CD4-positive, alpha-beta T cell treated with Interleukin-15 for 4 hours (primary cell): ENCODE data around the gene TMTC2.

Experiments
- DNase-seq: peaks from one replicate; pipeline ENCODE4 v3.0.0-alpha.2; 2020; ENCODE audit warnings: low spot score

Gene TMTC2

GRCh38 chr12:83015390-83016217, 328.9 kb downstream of the TMTC2 start:
- no peak for DNase-seq

GRCh38 chr12:83016218-83016835, 329.6 kb downstream of the TMTC2 start:
- DNase-seq: no peak

DNA sequence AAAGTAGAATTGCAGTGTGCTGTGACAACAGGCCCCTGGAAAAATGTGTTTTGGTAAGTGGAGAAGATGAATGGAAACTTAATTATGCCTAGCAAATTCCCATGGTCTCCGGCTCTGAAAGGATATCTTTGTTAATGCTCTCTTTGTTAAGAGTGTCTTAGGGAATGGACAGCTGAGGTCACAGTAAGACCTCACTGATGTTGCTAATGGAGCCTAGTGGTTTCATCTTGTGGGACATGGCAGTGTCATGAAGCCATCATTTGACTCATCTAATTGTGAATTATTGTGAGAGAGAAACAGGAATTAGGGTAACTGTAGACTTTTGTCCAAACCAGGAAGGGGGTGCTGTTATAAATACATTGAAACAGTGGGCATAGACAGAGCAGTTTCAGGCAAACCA, 330.3 kb downstream of the TMTC2 start:
- no peak for DNase-seq

DNA sequence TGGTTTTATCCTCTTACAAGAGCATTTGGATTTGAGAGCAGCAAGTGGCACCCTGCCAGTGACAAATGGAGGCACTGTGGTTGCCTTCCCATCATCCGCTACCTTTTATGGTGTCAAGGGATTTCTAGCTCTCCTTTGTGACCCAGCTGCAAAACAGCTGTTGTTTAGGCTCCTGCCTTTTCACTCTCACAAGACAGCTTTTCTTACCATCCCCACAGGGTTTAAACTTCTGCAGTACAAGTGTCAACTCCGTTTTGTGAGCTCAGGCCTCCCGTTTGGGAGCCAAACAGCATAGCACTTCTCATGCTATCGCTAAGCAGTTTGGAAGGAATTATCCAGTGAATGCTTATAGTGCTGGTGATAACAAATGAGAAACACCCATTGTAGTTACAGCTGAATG, 331.4 kb downstream of the TMTC2 start:
- DNase-seq: no peak

GRCh38 chr12:83027021-83027723, 340.5 kb downstream of the TMTC2 start:
- no peak for DNase-seq

GRCh38 chr12:83031196-83031595, 344.5 kb downstream of the TMTC2 start:
- no peak for DNase-seq

DNA sequence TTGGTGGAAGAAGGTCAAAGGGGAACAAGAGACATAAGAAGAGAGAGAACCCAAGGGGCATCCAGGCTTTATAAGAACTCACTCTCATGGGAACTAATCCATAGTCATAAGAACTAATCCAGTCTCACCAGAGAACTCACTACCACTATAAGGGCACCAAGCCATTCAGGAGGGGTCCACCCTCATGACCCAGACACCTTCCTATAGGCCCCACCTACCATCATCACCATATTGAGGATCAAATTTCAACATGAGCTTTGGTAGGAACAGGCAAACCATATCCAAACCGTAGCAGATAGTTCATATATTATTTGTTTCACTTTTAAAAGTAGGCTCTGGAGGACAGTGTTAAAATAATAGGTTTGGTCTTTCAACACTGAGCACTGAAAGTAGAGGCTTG, 350.1 kb downstream of the TMTC2 start:
- DNase-seq: no peak

GRCh38 chr12:83039413-83039812, 352.7 kb downstream of the TMTC2 start:
- DNase-seq: no peak

- DNase-seq: no peak
Measured at GRCh38 chr12:83040339-83040738, 353.6 kb downstream of the TMTC2 start.

- DNase-seq: no peak
Measured at GRCh38 chr12:83040991-83041390, 354.3 kb downstream of the TMTC2 start.

GRCh38 chr12:83042441-83043200, 355.9 kb downstream of the TMTC2 start:
- DNase-seq: no peak

DNA sequence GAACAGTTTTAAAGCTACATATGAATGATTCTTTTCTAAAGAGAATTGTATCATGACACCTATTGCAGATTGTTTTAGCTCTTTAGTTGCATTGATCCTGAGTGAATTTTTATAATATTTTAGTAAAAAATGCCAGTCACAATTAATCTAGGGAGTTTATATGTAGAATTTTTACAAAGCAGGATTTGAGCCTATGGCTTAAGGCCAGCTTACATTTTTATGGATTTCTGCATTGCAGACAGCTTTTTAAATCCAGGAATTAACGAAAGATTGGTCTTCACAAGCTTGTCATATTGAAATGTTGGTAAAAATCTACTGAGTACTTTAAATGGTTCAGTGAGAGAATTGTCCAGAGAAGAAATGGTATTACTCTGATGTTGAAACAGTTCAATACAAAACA, 358.0 kb downstream of the TMTC2 start:
- no peak for DNase-seq

- DNase-seq: no peak
Measured at GRCh38 chr12:83046019-83046418, 359.3 kb downstream of the TMTC2 start.

GRCh38 chr12:83049306-83049705, 362.6 kb downstream of the TMTC2 start:
- no peak for DNase-seq

DNA sequence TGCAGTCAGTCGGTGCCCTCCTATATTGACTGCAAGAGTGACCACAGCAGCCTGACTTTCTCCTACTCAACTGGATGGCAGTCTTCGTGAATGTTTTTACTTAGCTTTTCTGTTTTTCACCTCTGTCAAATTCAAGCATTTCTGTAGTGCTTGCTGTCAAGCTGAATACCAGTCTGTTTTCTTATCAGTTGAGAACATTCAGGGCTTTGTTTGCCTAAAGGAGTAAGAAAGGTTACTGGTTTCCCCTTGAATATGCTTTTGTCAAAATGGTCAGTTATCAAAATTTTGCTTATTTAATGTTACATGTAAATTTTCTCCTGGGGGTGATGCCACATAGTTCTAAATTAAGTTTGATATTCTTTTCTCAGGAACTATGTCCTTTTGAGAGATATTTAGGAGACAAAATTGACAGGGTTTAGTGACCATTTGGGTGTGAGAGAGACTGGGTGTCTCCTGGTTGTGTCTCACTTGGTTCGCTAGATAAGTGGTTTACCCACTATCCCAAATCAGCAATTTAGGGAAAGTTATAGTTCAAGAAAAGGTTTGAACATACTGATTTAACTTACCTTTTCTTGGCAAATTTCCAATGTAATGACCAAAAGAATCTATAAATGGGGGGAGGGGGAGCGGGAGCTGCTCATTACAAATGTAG, 366.3 kb downstream of the TMTC2 start:
- DNase-seq: no peak

DNA sequence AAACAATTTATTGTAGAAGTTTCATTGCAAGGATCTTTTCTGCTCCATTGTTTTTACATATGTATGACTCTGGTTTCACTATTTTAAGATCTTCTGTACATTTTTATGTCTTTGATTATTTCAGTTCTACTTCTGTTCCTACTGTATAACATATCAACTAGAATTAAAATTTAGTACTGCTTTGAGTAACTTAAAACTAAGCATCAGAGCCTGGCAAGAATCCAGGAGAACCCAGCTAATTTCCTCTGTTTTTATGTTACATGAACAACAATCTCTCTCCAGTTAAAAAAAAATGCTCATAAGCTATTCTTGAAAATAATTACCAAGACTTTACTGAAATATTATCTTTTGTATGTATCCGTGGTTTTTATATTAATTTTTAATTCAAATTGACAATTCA, 370.7 kb downstream of the TMTC2 start:
- no peak for DNase-seq

DNA sequence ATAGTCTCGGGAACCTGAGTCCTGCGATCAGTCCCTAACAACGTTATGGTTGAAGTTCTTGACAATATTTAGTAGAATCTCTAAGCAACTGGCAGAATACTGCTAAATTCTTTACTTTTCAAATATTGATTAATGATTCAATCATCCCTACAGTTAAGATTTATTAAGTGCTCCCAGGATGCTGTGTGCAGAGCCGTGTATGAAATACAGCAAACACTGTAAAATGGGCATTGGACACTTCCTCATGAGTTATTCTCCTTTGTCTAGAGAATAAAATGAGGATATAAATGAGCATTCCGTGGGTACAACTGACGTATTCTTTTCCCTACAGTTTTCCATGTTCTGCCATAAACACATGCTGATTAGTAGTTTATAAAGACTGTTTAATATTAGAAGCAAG, 372.4 kb downstream of the TMTC2 start:
- DNase-seq: no peak

DNA sequence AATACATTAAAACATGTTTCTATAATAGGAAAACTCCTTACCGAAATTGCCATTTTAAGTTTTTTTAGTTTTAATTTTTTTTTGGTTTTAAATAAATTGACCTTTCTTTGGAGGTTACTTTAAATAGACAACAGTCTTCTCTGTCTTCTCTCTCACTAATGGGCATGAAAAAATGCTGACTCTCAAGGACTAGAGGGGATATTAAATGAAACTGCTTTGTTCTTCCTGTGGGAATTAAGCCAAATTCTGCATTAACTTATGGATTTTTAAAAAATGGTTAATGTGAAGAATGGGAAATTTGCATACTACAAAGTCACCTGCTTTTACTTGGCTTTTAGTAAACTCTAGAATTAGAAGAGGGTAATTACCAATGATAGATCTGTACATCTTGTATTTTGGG, 378.9 kb downstream of the TMTC2 start:
- no peak for DNase-seq

GRCh38 chr12:83067981-83068380, 381.3 kb downstream of the TMTC2 start:
- DNase-seq: no peak

DNA sequence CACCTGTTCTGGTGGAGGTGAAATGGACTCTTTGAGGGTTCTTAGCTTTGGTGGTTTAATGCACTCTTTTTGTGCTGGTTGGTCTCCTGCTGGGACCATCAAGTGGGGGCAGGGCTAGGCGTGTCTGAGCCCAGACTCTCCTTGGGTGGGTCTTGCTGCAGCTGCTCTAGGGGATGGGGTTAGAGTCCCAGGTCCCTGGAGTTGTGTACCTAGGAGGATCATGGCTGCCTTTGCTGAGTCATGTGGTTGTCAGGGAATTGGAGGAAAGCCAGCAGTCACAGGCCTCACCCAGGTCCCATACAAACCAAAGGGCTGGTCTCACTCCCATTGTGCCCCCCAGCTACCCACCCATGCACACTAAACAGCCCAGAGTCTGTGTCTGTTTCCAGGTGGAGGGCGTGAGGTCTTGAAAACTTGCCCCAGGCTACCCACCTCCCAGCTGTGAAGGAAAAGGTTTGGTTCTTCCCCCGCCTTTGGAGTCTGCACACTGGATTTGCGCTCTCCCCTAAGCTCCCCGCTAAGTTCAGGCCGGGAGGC, 387.7 kb downstream of the TMTC2 start:
- DNase-seq: no peak

GRCh38 chr12:83075471-83075870, 388.8 kb downstream of the TMTC2 start:
- no peak for DNase-seq

DNA sequence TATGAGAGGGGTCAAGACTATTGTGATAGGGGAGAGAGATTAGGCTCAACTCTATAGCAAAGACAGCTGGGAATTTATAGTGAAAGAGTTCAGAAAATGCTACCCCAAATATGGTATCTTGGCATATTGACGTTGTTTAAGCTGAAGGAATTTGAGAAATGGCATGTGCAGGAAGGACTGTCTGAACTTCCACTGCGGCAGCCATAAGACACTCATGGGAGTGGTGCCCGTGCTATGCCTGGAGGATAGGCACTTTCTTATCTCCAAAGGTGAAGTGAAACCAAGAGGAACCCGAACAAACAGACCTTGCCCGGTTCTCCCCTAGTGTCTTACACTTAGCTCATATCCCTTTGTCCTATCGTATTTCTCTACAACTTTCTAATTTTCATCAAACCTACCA, 390.3 kb downstream of the TMTC2 start:
- no peak for DNase-seq
